GM21360 (cell line): ENCODE data around the gene IQCN.

ENCODE experiments used
- ATAC-seq: cut with Tn5 transposase; IDR thresholded peaks from one replicate; pipeline ENCODE4 v1.9.1; 2021; ENCODE audit warnings: mild to moderate bottlenecking, moderate library complexity; ENCODE audit not compliant: unreplicated experiment

Gene IQCN

DNA sequence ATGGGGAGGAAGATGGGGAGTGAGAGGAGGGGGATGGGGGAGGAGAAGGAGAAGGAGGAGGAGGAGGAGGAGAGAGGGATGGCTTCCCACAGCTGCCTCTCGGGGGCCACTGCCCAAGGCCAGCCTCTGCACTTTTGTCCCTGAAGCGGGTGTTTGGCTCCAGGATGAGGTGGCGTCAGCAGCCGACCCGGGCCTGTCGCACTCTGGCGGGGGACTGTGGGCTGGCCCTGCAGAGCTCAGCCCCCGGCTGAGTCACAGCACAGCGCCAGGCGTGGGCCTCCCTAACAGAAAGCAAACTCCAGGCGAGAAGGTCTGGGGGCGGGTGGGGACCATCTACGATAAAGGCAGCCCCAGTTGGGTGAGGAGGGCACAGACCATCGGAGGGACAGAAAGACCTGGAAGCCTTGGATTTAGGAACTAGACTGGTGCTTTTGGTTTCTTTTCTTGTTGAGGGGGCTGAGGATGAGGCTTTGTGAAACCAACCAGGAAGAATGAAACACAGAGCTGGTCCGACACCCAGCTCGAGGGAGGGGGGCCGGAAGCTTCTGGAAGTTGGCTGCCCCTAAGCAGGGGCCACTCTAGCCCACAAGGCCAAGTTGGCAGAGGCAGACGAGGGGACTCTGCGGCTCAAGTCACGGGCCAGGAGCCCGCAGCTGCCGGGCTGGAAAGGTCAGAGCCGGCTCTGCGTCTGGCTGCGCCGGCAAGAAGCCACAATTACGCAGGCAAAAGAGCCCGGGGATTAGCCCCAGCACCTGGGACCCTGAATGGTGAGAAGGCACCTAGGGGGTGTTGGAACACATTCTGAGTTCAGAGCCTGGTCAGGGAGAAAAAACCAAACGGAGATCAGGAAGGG lies 30.4 kb upstream of the IQCN start:
- ATAC-seq: no peak

DNA sequence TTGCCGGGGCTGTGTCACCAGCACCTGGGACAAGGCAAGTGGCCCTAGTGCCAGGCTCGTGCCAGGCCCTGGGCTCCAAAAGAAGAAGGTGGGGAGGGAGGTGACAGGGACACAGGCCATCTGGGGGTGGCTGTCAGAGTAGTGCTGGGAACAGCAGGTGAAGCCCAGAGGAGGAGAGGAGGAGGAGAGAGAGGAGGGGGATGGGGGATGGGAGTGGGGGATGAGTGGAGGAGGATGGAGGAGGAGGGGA lies 29.9 kb upstream of the IQCN start:
- ATAC-seq: no peak

DNA sequence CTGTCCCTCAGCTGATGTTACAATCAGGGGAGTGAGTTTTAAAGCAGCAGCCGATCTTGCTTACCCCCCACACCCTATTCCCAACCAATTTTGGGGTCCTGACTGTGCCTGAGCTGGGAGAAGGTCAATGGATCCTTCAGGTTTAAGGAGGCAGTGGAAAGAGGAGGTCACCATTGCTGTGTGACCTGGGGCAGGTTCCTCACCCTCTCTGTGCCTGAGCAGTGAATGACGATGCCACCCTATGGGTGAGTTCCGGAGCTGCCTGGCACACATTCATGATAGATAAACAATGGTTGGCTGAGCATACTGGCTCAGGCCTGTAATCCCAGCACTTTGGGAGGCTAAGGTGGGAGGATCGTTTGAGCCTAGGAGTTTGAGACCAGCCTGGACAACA lies 27.5 kb upstream of the IQCN start:
- ATAC-seq: no peak

- ATAC-seq: no peak
Observed at GRCh38 chr19:18300930-18301717, 26.9 kb upstream of the IQCN start.

DNA sequence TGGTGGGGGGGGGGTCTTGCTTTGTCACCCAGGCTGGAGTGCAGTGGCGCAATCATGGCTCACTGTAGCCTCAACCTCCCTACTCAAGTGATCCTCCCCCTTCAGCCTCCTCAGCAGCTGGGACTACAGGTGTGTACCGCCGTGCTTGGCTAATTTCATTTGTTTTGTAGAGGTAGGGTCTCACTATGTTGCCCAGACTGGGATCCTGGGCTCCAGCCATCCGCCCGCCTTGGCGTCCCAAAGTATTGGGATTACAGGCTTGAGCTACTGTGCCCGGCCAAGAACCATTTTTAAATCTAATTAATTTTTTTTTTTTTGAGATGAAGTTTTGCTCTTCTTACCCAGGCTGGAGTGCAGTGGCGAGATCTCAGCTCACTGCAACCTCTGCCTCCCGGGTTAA lies 25.4 kb upstream of the IQCN start:
- no peak for ATAC-seq

- no peak for ATAC-seq
Observed at GRCh38 chr19:18298601-18299000, 24.3 kb upstream of the IQCN start.

DNA sequence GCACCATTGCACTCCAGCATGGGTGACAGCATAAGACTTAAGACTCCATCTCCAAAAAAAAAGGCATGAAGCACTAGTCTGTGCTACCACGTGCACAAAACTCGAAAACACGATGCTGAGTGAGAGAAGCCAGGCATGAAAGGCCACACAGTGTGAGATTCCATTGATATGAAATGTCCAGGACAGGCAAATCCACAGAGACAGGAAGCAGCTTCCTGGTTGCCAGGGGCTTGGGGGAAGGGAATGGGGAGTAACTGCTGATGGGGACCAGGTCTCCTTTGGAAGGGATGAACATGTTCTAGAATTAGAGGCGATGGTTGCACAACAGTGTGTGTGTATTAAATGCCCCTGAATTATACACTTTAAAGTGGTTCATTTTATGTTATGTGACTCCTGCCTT lies 23.1 kb upstream of the IQCN start:
- no peak for ATAC-seq

DNA sequence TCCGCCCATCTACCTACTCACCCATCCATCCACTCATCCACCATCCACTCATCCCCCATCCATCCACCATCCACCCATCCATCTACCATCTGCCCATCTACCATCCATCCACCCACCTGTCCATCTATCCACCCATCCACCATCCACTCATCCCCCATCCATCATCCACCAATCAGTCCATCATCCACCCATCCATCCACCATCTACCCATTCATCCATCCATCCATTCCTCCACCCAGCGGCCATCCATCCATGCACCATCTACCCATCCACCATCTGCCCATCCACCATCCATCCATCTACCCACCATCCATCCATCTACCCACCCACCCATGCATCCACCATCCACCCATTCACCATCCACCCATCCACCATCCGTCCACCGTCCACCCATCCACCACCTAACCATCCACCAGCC lies 20.8 kb upstream of the IQCN start:
- no peak for ATAC-seq

- no peak for ATAC-seq
Observed at GRCh38 chr19:18294467-18294864, 20.2 kb upstream of the IQCN start.

DNA sequence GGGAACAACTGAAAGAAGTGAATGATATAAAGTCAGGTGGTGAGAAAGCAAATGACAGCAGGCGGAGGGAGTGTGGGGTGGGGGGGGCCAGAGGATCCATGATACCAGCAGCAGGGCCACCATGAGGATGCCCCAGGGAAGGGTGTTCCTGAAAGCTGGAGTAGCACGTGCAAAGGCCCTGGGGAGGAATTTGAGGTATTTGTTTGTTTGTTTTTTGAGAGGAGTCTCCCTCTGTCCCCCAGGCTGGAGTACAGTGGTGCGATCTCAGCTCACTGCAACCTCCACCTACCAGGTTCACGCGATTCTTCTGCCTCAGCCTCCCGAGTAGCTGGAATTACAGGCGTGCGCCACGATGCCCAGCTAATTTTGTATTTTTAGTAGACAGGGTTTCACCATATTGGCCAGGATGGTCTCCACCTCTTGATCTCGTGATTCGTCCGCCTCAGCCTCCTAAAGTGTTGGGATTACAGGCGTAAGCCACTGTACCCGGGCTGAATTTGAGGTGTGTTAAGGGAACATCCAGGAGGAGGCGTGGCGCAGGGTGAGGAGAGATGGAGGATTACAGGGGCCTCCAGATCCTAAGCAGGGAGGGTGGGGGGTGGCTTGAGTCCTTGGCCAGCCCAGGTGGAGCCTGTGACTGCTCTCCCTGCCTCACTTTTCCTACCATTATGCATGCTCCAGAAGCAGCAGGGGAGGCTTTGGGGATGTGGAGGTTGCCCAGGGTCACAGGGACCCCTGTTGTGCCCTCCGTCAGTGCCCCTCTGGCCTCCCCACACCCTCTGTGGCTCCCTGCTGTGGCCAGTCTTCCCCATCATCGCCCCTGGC lies 19.6 kb upstream of the IQCN start:
- no peak for ATAC-seq

GRCh38 chr19:18292810-18293641 lies 18.8 kb upstream of the IQCN start:
- no peak for ATAC-seq

DNA sequence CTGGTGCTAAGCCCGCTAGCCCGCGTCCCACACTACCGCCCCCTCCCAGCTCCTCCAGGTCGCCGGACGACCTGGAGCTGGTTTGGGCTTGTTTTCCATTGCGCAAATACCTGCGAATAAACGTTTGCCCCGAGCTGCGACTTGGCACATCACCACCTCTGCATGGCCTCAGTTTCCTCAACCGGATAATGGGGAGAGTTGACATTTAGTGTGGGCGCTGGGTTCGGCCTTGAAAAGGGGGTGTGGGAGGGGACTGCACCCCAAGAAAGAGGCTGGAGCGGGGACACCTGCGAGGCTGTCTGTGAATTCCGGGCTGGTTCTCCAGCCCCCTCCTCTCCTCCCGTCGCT lies 18.2 kb upstream of the IQCN start:
- ATAC-seq: no peak

DNA sequence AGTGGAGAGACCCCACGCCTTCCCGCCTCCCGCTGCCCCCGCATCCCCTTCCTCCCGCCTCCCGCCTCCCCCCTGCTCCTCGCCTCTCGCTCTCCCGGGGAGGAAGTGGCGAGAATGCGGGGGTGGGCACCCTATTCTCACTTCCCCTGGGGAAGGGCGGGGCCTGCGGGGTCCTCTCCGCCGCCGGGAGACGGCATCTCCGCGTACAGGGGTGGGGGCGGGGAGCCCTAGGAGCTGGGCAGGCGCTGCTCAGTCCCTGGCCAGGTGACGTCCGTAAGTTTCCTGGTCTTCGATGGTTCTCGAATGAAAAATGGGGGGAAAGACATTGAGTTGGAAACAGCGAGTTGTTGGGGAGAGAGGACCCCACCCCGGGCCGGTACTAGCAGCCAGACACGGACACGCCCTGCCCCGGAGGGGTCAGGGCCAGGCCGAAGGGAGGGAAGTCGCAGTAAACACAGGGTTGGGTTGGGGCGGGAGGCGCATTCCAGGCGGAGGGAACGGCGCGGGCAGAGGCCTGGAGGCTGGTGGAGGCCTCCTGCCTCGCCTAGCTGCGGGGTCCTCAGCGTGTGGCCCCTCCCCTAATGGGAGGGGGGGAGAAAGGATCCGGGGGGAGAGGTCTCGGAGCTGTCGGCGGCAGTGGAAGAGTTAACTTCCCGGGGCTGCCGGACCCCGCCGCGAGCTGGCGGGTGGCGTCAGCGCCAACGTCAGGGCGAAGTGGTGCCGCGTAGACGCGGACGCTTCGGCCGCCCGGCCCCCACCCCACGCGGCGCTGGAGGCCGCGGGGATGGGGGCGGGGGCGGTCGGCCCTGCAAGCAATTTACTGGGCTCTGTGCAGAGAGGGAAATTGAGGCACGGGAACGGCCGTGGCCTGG lies 17.6 kb upstream of the IQCN start:
- no peak for ATAC-seq

GRCh38 chr19:18291019-18291524 lies 16.8 kb upstream of the IQCN start:
- ATAC-seq: no peak

DNA sequence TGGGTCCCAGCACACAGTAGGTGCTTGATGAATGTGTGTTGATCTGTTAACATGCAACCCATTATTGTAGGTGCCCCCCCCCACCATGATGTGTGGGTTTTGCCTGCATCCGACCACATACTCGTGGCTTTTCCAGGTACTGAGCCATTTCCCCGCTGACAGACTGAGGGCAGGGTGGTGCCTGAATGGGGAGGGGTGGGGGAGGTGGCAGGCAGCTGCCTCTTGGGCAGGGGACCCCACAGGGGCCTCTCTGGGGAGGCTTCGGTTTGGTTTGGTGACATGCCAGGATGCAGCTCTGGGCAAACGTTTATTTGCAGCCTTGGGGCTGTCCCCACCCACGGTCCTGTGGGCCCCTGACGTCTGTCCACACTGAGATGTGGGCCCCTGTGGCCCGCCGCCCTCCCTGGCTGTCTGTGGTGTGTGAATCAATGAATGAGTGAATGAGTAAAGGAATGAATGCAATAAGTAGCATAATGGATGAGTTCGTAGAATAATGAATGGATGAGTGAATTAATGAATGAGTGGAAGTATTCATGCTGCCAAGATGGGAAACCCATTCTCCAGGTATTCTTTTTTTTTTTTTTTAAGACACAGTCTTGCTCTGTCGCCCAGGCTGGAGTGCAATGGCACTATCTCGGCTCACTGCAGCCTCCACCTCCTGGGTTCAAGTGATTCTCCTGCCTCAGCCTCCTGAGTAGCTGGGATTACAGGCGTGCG lies 16.2 kb upstream of the IQCN start:
- peak; percentile 37 for ATAC-seq

GRCh38 chr19:18289471-18290301 lies 15.4 kb upstream of the IQCN start:
- no peak for ATAC-seq

- no peak for ATAC-seq
Observed at GRCh38 chr19:18287836-18288772, 13.9 kb upstream of the IQCN start.
